NCI-H1105 treated with DMSO at 0.1 percent for 48 hours (cell line): ENCODE data around the gene CBL.
"Not testable (repeated sequence)": the region's sequence is repeated elsewhere in the genome, so short reads cannot be mapped to it uniquely, and the experiment has no call there.

Source experiments
- DNase-seq: peaks from one replicate; lab custom pipeline; 2025; lab: John Stamatoyannopoulos, UW

CBL gene

GRCh38 chr11:119185981-119186634, 20.0 kb upstream of the CBL start:
- no peak for DNase-seq

- no peak for DNase-seq
Observed at GRCh38 chr11:119187123-119187892, 18.8 kb upstream of the CBL start.

GRCh38 chr11:119188067-119188466, 18.1 kb upstream of the CBL start:
- DNase-seq = no peak

GRCh38 chr11:119188887-119189286, 17.3 kb upstream of the CBL start:
- no peak for DNase-seq

- no peak for DNase-seq
Observed at GRCh38 chr11:119189393-119189792, 16.7 kb upstream of the CBL start.

- no peak for DNase-seq
Observed at GRCh38 chr11:119190531-119190930, 15.6 kb upstream of the CBL start.

GRCh38 chr11:119191265-119191664, 14.9 kb upstream of the CBL start:
- DNase-seq = not testable (repeated sequence)

- no peak for DNase-seq
Observed at GRCh38 chr11:119192111-119192510, 14.0 kb upstream of the CBL start.

- DNase-seq = no peak
Observed at GRCh38 chr11:119193001-119193400, 13.1 kb upstream of the CBL start.

GRCh38 chr11:119193626-119194025, 12.5 kb upstream of the CBL start:
- no peak for DNase-seq

- no peak for DNase-seq
Observed at GRCh38 chr11:119194811-119195440, 11.2 kb upstream of the CBL start.

GRCh38 chr11:119195680-119196079, 10.5 kb upstream of the CBL start:
- no peak for DNase-seq

- DNase-seq = peak; percentile 92
Observed at GRCh38 chr11:119196833-119197483, 9.2 kb upstream of the CBL start.

GRCh38 chr11:119198925-119199324, 7.2 kb upstream of the CBL start:
- DNase-seq = no peak

GRCh38 chr11:119201236-119201635, 4.9 kb upstream of the CBL start:
- not testable (repeated sequence) for DNase-seq

- DNase-seq = no peak
Observed at GRCh38 chr11:119202554-119202953, 3.6 kb upstream of the CBL start.

- no peak for DNase-seq
Observed at GRCh38 chr11:119204066-119204465, 2.1 kb upstream of the CBL start.

GRCh38 chr11:119205080-119205479, 1.1 kb upstream of the CBL start:
- no peak for DNase-seq

GRCh38 chr11:119206511-119207414, 624 bp downstream of the CBL start:
- peak; percentile 20 for DNase-seq

GRCh38 chr11:119207415-119207960, 1.3 kb downstream of the CBL start:
- DNase-seq = no peak

- no peak for DNase-seq
Observed at GRCh38 chr11:119209186-119209585, 3.0 kb downstream of the CBL start.
